Mesenchymal stem cell (in vitro differentiated cells and primary cell): ENCODE results near the gene CACNB1.

Experiments used
- DNase-seq: peaks from one replicate; pipeline ENCODE4 v3.0.0-alpha.2; 2013
- H2AFZ ChIP-seq: one replicate; pipeline ENCODE4 v1.6.1; 2013; ENCODE audit warnings: low read depth, mild to moderate bottlenecking, control low read depth, inconsistent platforms, low read length, moderate library complexity
- H2AK5ac ChIP-seq: 2 replicates; pipeline ENCODE4 v1.6.1; 2013; ENCODE audit warnings: low read length, moderate library complexity, mild to moderate bottlenecking, inconsistent platforms; ENCODE audit not compliant: severe bottlenecking
- H2BK120ac ChIP-seq: one replicate; pipeline ENCODE4 v1.6.1; 2013; ENCODE audit warnings: low read depth, mild to moderate bottlenecking, inconsistent platforms, low read length, moderate library complexity
- H2BK12ac ChIP-seq, 2 experiments: one replicate each; pipeline ENCODE4 v1.6.1; 2013; ENCODE audit warnings: inconsistent platforms in 2 of 2, low read length in 2 of 2, mild to moderate bottlenecking in 2 of 2, moderate library complexity in 2 of 2, control low read depth in 1 of 2
- H2BK15ac ChIP-seq: one replicate; pipeline ENCODE4 v1.6.1; 2013; ENCODE audit warnings: mild to moderate bottlenecking, low read depth, inconsistent platforms; ENCODE audit not compliant: poor library complexity, severe bottlenecking
- H2BK5ac ChIP-seq: 2 replicates; pipeline ENCODE4 v1.6.1; 2013; ENCODE audit warnings: low read depth, mild to moderate bottlenecking, low read length, control low read depth, inconsistent platforms; ENCODE audit not compliant: poor library complexity, severe bottlenecking
- H3K14ac ChIP-seq, 2 experiments: one replicate each; pipeline ENCODE4 v1.6.1; 2013; ENCODE audit warnings: inconsistent platforms in 2 of 2, low read length in 2 of 2, control low read depth in 1 of 2, mild to moderate bottlenecking in 1 of 2, moderate library complexity in 1 of 2
- H3K18ac ChIP-seq, 2 experiments: one replicate each; pipeline ENCODE4 v1.6.1; 2013; ENCODE audit warnings: inconsistent platforms in 2 of 2, low read length in 2 of 2, control low read depth in 1 of 2, low read depth in 1 of 2, mild to moderate bottlenecking in 1 of 2
- H3K23ac ChIP-seq, 2 experiments: one replicate each; pipeline ENCODE4 v1.6.1; 2013; ENCODE audit warnings: inconsistent platforms in 2 of 2, low read length in 2 of 2, mild to moderate bottlenecking in 2 of 2, moderate library complexity in 2 of 2, control low read depth in 1 of 2
- H3K27ac ChIP-seq: 2 replicates; pipeline ENCODE4 v1.5.1; 2013; ENCODE audit warnings: mild to moderate bottlenecking, moderate library complexity, low read length, control low read depth, inconsistent platforms; ENCODE audit not compliant: poor library complexity, severe bottlenecking
- H3K27me3 ChIP-seq, 2 experiments: 2 replicates each; pipeline versions ENCODE4 v1.6.1 to v1.7.0; 2013; ENCODE audit warnings: low read length in 2 of 2, mild to moderate bottlenecking in 2 of 2, moderate library complexity in 2 of 2, control low read depth in 1 of 2, inconsistent platforms in 1 of 2; ENCODE audit not compliant: control insufficient read depth in 1 of 2, insufficient read depth in 1 of 2
- H3K36me3 ChIP-seq, 2 experiments: 2 replicates each; pipeline versions ENCODE4 v1.6.1 to v1.7.0; 2013; ENCODE audit warnings: low read length in 2 of 2, control low read depth in 1 of 2, inconsistent platforms in 1 of 2, low read depth in 1 of 2, mild to moderate bottlenecking in 1 of 2; ENCODE audit not compliant: insufficient read depth in 2 of 2, control insufficient read depth in 1 of 2
- H3K4ac ChIP-seq, 2 experiments: one replicate each; pipeline ENCODE4 v1.6.1; 2013; ENCODE audit warnings: inconsistent platforms in 2 of 2, low read length in 2 of 2, mild to moderate bottlenecking in 2 of 2, moderate library complexity in 2 of 2, control low read depth in 1 of 2, low read depth in 1 of 2
- H3K4me1 ChIP-seq: 2 replicates; pipeline ENCODE4 v1.6.1; 2013; ENCODE audit warnings: low read depth, low read length, control low read depth; ENCODE audit not compliant: control insufficient read depth, insufficient read depth
- H3K4me2 ChIP-seq: 2 replicates; pipeline ENCODE4 v1.6.1; 2013; ENCODE audit warnings: low read length, mild to moderate bottlenecking, inconsistent platforms; ENCODE audit not compliant: poor library complexity, severe bottlenecking
- H3K4me3 ChIP-seq, 2 experiments: 2 replicates each; pipeline versions ENCODE4 v1.5.1 to v1.7.0; 2013; ENCODE audit warnings: low read length in 2 of 2, mild to moderate bottlenecking in 2 of 2, control low read depth in 1 of 2, low read depth in 1 of 2; ENCODE audit not compliant: insufficient read depth in 1 of 2
- H3K79me1 ChIP-seq: replicated peaks from 2 replicates; pipeline ENCODE4 v1.6.1; 2013; ENCODE audit warnings: mild to moderate bottlenecking, control low read depth, low read length, inconsistent platforms; ENCODE audit not compliant: poor library complexity, severe bottlenecking
- H3K9ac ChIP-seq: 2 replicates; pipeline ENCODE4 v1.7.0; 2013; ENCODE audit warnings: mild to moderate bottlenecking, low read length, moderate library complexity
- H3K9me3 ChIP-seq: 2 replicates; pipeline ENCODE4 v1.7.0; 2013; ENCODE audit warnings: mild to moderate bottlenecking, low read length; ENCODE audit not compliant: control insufficient read depth
- H4K8ac ChIP-seq: one replicate; pipeline ENCODE4 v1.6.1; 2013; ENCODE audit warnings: inconsistent platforms, mild to moderate bottlenecking, low read length, moderate library complexity
- H4K91ac ChIP-seq: one replicate; pipeline ENCODE4 v1.6.1; 2013; ENCODE audit warnings: mild to moderate bottlenecking, low read length, inconsistent platforms
- WGBS: methylation state at CpG from one replicate; pipeline ENCODE4 v1.1.7; 2013; ENCODE audit warnings: mixed read lengths; 5-methylcytosine and 5-hydroxymethylcytosine counted together

Gene CACNB1

GRCh38 chr17:39174920-39175694 lies 22.4 kb downstream of the CACNB1 start:
- WGBS = 67% methylated on average over 35 of the region's 35 CpGs
- no peak overlapping the region for H3K18ac ChIP-seq
- peaks cover 36 to 42% of the 10 kb centered on the region in 2 experiments for H3K36me3 ChIP-seq
- no peak overlapping the region for H3K4me3 ChIP-seq
- no peak overlapping the region for H3K23ac ChIP-seq
- no peak overlapping the region for H3K14ac ChIP-seq
- peak overlapping the region; percentile 26 for H2BK15ac ChIP-seq
- H3K27me3 ChIP-seq = peaks cover 0 to 16% of the 10 kb centered on the region in 2 experiments
- H2AFZ ChIP-seq = no peak overlapping the region
- no peaks in the 10 kb centered on the region for H3K79me1 ChIP-seq
- H3K4me2 ChIP-seq = no peak overlapping the region
- no peak overlapping the region for H2BK12ac ChIP-seq
- no peak overlapping the region for H2AK5ac ChIP-seq
- H2BK5ac ChIP-seq = no peak overlapping the region
- no peaks in the 10 kb centered on the region for H3K9me3 ChIP-seq
- no peak overlapping the region for H3K9ac ChIP-seq
- no peak overlapping the region for H4K91ac ChIP-seq
- H3K4me1 ChIP-seq = peaks cover 4% of the 10 kb centered on the region
- DNase-seq = peak; percentile 66
- no peak overlapping the region for H3K27ac ChIP-seq
- no peak overlapping the region for H4K8ac ChIP-seq
- H2BK120ac ChIP-seq = no peak overlapping the region
- H3K4ac ChIP-seq = no peak overlapping the region

GRCh38 chr17:39173526-39174274 lies 23.8 kb downstream of the CACNB1 start:
- H2AFZ ChIP-seq = no peak overlapping the region
- 85% methylated on average over 10 of the region's 10 CpGs for WGBS
- H4K91ac ChIP-seq = no peak overlapping the region
- H3K4ac ChIP-seq = no peak overlapping the region
- H3K9ac ChIP-seq = no peak overlapping the region
- no peak overlapping the region for H4K8ac ChIP-seq
- no peak overlapping the region for H3K27ac ChIP-seq
- no peak overlapping the region for H3K4me2 ChIP-seq
- no peak overlapping the region for H2BK120ac ChIP-seq
- DNase-seq = no peak
- H3K4me1 ChIP-seq = peaks cover 4% of the 10 kb centered on the region
- H2BK15ac ChIP-seq = no peak overlapping the region
- H3K36me3 ChIP-seq = peaks cover 31 to 38% of the 10 kb centered on the region in 2 experiments
- no peaks in the 10 kb centered on the region for H3K79me1 ChIP-seq
- H3K9me3 ChIP-seq = no peaks in the 10 kb centered on the region
- no peak overlapping the region for H2BK12ac ChIP-seq
- no peak overlapping the region for H2BK5ac ChIP-seq
- H3K14ac ChIP-seq = no peak overlapping the region
- H3K23ac ChIP-seq = no peak overlapping the region
- no peak overlapping the region for H2AK5ac ChIP-seq
- no peak overlapping the region for H3K4me3 ChIP-seq
- no peak overlapping the region for H3K18ac ChIP-seq
- H3K27me3 ChIP-seq = peaks cover 3 to 25% of the 10 kb centered on the region in 2 experiments

- peaks cover 30 to 37% of the 10 kb centered on the region in 2 experiments for H3K36me3 ChIP-seq
- no peak overlapping the region for H2BK120ac ChIP-seq
- no peak overlapping the region for H3K4me2 ChIP-seq
- no peak overlapping the region for H2AK5ac ChIP-seq
- no peak overlapping the region for H3K9ac ChIP-seq
- no peak overlapping the region for H3K18ac ChIP-seq
- DNase-seq = no peak
- H4K91ac ChIP-seq = no peak overlapping the region
- H3K9me3 ChIP-seq = no peaks in the 10 kb centered on the region
- no peak overlapping the region for H4K8ac ChIP-seq
- no peaks in the 10 kb centered on the region for H3K79me1 ChIP-seq
- peaks cover 4% of the 10 kb centered on the region for H3K4me1 ChIP-seq
- H2BK12ac ChIP-seq = no peak overlapping the region
- no peak overlapping the region for H3K23ac ChIP-seq
- no peak overlapping the region for H3K4ac ChIP-seq
- H2AFZ ChIP-seq = no peak overlapping the region
- H2BK15ac ChIP-seq = no peak overlapping the region
- no peak overlapping the region for H3K27ac ChIP-seq
- no peak overlapping the region for H3K14ac ChIP-seq
- no peak overlapping the region for H3K4me3 ChIP-seq
- H2BK5ac ChIP-seq = no peak overlapping the region
- WGBS = 56% methylated on average over 1 of the region's 5 CpGs
- H3K27me3 ChIP-seq = peaks cover 3 to 25% of the 10 kb centered on the region in 2 experiments
Observed at GRCh38 chr17:39173080-39173479, 24.4 kb downstream of the CACNB1 start.

GRCh38 chr17:39171933-39172332 lies 25.5 kb downstream of the CACNB1 start:
- H3K9ac ChIP-seq = no peak overlapping the region

More at GRCh38 chr17:39171933-39172332, 25.5 kb downstream of the CACNB1 start:
- Histone ChIP-seq H3K9me3 (no peaks in the 10 kb centered on the region), H4K91ac (no peak overlapping the region), H2BK5ac (no peak overlapping the region), H3K23ac (no peak overlapping the region), H2BK15ac (no peak overlapping the region), H2BK12ac (no peak overlapping the region), H3K14ac (no peak overlapping the region), H3K4me1 (peaks cover 4% of the 10 kb centered on the region), H3K4me3 (no peak overlapping the region), H2BK120ac (no peak overlapping the region), H2AK5ac (no peak overlapping the region), H3K4ac (no peak overlapping the region), H3K36me3 (peaks cover 19 to 25% of the 10 kb centered on the region in 2 experiments), H3K27ac (no peak overlapping the region), H3K27me3 (peaks cover 3 to 30% of the 10 kb centered on the region in 2 experiments), H3K18ac (no peak overlapping the region), H4K8ac (no peak overlapping the region), H3K4me2 (no peak overlapping the region), H2AFZ (no peak overlapping the region), H3K79me1 (no peaks in the 10 kb centered on the region)
- WGBS = 94% methylated on average over 5 of the region's 5 CpGs
- DNase-seq = no peak
